ENCODE data around the gene SMARCC1.

The SMARCC1 gene

DNA sequence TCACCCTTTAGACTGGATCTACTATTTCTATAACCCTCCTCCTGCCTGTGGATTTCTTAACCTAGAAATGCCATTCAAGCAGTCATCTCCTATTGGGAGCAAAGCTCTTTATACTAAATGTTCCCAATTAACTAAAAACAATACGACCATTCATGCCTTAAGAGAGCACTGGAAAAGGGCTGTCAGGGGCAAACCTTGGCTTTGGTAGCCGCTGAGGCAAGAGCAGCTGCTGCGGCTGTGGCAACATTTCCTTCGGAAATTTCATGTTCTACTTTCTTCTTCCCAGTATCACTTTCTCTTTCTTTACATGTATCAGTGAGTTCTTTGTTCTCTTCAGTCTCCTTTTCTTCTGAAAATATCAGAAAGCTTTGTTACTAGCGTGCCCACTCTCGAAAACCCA is 146.7 kb downstream of the SMARCC1 start:
- no peak for DNase-seq (ENCODE audit: low read depth in 2 of 2)

DNA sequence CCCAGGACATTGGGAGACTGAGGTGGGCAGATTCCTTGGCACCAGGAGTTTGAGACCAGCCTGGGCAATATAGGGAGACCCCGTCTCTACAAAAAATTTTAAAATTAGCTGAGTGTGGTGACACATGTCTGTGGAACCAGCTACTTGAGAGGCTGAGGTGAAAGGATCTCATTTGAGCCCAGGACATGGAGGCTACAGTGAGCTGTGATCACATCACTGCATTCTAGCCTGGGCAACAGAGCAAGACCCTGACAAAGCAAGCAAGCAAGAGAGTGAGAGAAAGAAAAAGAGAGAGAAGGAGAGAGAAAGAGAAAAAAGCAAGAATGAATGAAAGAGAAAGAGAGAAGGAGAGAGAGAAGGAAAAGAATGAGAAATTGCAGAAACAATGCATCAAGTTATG is 150.9 kb downstream of the SMARCC1 start:
- no peak for DNase-seq (ENCODE audit: low read depth in 2 of 2)

DNA sequence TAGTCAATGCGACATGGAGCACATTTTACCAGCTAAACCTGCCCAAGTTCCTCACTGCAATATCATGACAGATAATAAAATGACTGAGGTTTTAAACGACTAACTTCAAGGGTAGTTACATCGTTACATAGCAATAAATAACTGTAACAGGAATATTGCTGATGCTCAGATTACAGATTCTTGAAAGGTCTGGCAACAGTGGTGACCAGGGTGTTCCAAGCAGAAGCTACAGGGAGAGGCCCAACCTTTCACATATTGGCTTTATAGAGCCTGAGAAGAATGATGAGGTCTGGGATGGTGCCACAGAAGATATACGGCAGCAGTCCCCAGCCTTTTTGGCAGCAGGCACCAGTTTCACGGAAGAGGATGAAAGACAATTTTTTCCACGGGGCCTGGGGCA is 151.9 kb downstream of the SMARCC1 start:
- DNase-seq (ENCODE audit: low read depth in 2 of 2): no peak

DNA sequence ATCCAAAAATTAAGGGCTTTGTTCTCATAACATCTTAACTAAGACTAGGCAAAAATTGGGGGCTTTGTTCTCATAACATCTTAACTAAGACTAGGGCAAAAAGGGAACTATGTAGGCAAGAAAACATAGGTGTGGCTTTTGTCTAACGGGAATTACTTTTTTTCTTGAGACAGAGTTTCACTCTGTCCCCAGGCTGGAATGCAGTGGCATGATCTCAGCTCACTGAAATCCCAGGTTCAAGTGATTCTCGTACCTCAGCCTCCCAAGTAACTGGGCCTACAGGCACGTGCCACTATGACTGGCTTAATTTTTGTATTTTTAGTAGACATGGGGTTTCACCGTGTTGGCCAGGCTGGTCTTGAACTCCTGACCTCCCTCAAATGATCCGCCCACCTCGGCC is 153.3 kb downstream of the SMARCC1 start:
- DNase-seq (ENCODE audit: low read depth in 2 of 2): no peak

DNA sequence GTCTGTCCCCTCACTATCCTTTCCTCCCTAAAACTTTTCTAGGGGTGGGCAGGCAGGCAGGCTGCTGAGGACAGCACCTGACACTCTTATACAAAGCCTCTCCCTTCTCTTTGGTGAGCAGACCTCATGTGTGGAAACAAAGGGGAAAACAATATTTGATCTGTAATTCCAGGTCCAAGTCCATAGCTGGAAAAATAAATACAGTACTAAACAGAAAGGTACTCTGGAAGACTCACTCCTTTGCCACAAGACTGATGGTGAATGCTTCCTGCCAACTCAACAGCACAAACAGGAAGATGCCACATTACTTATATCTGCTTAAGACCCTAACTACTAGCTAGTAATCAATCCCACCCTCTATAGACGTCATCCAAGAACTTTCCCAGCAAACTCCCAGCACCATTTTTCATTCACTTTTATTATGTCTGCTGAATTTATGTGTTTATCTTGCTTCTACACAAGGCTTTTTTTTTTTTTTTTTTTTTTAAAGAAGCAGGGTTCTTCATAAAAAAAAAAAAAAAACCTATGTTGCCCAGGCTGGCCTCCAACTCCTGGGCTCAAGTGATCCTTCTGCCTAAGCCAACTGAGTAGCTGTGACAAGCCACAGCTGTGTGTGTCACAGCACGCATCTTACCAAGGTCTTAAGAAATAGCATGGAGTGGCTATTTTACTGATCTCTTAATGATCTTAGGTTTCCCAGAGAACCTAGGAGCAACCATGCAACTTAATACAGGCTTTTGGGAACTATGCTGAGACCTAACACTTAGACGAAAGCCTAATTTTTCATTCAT is 158.8 kb downstream of the SMARCC1 start:
- DNase-seq (ENCODE audit: low read depth in 2 of 2): no peak

DNA sequence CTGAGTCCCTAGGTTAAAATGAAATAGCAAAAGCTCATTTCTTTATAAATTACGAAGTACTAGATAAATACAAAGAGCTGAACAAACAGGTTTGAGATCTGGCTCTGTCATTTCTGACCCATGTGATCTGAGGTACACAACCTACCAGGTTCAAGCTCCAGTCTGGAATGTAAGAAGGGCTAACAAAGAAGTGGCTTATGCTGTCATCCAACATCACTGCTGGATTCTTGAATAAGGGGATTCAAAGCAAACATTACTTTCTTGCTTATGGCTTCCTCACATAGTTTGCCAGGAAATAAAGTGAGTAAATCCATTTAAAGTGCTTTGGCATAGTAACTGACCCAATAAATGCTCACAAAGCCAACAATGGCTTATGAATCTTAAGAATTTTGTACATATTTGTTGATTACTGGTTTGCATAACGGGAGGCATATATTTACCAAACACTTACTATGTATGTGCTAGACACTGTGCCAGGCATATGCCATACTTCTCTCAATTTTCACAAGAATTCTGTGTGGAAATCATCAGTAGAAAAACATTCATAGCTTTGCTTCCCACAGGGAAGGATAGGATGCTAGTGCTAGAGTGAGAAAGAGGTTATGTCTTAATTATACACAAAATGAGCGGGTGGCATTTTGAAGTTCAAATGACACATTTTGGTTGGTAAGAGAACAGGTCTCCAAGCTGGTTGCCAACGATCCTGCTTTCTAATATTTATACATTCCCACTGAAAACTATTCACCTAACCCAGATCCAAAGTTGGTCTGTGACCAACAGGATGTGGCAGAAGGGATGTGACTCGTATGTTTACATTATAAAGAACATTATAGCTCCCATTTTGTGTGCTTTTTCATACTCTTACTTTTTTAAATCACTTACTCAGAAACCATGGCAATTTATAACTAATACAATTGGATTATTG is 164.3 kb downstream of the SMARCC1 start:
- no peak for DNase-seq (ENCODE audit: low read depth in 2 of 2)

DNA sequence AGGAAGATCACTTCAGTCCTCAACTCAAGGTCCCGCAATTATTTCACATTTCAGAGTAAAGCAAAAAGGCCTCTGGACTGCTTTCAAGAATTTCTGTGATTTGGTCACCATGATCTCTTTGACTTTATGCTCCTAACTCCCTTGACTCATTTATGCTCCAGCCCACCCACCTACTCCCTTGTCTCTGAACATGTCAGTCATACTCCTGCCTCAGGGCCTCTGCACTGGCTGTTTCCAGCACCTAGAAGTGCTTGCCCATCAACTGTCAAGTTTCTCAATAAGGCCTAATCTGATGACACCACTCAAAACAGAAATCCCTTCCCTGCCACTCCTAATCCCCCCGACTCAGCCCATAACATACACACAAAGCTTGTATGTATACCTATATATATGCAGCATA is 166.9 kb downstream of the SMARCC1 start:
- no peak for DNase-seq (ENCODE audit: low read depth in 2 of 2)

DNA sequence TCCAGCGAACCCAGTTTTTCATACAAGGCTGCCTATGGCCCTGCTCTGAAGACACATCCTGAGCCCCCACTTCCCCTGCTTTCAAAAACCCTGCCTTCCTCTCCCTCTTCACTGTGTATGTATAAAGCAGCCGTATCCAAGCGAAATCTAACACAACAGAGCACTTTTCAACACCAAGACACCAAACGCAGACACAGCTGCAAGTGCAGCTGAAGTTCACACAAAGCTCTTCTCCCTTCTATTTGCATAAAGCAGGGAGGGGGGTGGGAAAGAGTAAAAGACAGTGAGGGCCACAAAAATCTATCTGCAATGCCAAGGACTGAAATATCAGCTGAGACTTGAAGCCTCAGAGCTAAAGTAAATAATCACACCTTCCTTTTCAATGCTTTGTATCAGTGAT is 168.0 kb downstream of the SMARCC1 start:
- no peak for DNase-seq (ENCODE audit: low read depth in 2 of 2)

DNA sequence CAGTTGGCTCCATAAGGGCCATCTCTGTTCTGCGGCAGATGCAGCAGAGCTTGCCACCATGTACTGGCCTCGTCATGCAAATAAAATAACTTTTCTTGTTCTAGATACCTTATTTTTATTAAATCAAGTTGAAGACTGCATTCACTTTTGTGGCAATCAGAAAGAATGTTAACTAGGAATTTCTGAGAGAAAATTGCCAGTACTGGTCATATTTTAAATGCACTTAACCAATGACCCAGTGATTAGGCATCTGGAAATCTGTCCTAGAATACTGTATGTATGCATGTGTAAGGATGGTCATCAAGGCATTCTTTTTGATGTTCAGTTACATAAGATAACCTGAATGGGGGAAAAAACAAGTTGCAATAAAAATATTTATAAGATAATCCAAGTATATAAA is 168.8 kb downstream of the SMARCC1 start:
- DNase-seq (ENCODE audit: low read depth in 2 of 2): no peak

DNA sequence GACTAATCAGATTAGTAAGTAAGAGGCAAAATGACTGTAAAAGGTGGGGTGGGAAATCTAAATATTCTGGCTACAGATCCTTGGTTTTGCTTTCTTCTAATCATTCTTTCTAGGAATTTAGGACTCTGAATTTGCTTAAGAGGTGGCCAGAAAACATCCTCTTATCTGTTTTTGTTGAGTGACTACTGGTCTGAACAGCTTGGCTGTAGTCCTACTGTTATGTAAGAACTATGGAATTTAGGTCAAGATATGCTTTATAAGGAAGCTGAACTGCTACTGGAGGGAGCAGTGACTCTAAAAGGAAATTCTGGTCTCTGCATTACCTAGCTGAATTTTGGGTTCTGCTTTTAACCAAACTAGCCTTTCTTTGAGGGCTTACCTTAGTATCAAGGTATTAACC is 169.5 kb downstream of the SMARCC1 start:
- DNase-seq (ENCODE audit: low read depth in 2 of 2): no peak

DNA sequence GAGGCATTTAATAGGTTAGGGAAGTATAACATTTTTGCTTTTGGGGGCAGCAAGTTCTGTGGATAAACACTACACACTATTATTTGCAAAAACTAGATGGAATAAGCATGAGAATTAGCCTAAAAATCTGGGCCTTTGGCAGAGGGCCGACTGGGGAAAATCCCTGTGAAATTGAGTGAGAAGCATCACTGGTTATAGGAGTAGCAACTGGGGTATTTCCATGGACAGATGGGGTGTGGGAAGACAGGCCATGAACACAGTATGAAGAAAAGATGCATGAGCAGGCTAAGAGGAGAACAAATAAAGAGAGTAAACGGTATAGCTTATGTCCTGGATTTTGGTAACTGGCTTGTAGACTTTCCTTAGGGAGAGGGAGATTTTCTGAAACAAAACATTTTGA is 170.1 kb downstream of the SMARCC1 start:
- no peak for DNase-seq (ENCODE audit: low read depth in 2 of 2)

DNA sequence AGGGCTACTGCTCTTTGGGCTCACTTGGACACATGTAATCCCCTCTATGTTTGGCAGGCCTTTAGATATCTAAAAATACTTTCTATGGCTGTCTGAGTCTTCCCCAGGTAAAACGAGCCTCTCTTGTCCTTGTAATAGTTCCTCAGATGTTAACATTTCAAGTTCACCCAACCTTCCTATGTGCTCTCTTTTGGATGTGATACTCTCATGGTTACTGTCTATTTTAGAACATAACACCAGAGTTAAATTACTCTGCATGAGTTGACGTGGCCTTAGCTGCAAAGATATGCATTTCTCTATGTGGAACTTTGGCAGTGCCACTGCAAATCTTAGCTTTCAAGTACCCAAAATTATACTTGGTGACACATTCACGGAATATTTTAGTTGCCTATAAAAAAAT is 171.1 kb downstream of the SMARCC1 start:
- no peak for DNase-seq (ENCODE audit: low read depth in 2 of 2)

DNA sequence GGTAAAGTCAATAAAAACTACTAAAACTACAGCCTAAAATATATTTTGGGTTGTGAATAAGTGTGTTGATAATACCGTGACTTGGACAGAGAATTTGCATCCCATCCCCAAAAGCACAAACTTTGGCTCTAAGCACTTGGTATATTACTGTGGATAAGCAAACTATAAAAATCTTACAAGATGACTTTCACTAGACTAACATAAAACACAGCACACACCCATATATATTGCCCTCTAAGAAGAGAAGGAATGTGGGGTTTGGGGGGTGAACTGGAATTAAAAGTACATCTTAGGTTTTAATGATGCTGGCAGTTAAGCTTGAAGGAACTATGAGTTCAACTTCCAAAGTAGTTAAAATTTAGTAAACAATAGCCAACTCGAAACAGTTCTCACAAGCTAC is 174.4 kb downstream of the SMARCC1 start:
- DNase-seq (ENCODE audit: low read depth in 2 of 2): no peak

DNA sequence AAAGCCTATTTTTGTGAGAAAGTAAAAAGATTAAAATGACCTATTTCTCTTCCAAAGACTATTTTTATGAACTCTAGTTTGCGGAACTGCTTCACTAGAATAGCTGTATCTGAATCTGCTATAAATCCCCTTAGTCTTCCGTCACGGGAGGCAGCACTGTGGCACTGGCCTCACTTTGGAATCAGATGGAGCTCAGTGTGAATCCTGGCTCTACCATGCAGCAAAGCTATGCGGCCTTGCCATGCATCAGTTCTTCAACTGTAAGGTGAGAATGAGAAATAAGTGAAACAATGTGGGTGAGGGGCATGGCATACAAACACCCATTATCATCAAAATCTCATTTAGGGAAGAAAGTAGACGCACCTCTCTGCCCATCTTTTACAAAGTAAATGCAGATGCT is 175.5 kb downstream of the SMARCC1 start:
- DNase-seq (ENCODE audit: low read depth in 2 of 2): no peak

DNA sequence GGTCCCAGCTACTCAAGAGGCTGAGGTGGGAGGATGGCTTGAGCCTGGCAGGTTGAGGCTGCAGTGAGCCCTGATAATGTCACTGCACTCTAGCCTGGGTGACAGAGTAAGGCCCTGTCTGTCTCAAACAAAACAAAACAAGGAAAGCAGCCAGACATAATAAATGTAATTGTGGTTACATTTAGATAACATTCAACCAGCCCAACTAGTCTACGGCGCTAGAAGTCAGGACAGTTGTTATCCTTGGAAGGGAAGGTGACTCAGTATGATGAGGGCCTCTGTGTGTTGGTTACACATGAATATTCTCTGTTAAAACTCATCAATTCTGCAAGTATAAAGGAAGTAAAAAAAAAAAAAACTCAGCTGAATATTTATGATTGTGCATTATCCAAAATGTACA is 176.0 kb downstream of the SMARCC1 start:
- no peak for DNase-seq (ENCODE audit: low read depth in 2 of 2)

DNA sequence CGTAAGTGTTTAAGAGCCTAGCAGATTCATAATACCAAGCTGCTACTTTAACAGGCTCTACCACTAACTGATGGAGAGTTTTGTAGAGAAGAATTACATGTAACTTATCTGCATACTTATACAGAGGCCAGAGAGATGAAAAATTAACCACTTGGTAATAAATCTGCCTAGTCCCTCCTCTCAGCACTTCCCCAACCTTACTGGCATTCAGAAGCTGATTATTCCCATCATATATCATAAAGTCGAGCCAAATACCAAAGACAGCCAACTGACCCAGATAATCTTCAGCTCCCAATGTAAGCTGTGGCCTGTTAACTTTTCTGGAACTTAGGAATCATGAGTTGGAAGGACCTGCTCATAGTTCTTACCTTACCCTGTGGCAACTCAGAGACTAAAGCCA is 177.5 kb downstream of the SMARCC1 start:
- no peak for DNase-seq (ENCODE audit: low read depth in 2 of 2)

DNA sequence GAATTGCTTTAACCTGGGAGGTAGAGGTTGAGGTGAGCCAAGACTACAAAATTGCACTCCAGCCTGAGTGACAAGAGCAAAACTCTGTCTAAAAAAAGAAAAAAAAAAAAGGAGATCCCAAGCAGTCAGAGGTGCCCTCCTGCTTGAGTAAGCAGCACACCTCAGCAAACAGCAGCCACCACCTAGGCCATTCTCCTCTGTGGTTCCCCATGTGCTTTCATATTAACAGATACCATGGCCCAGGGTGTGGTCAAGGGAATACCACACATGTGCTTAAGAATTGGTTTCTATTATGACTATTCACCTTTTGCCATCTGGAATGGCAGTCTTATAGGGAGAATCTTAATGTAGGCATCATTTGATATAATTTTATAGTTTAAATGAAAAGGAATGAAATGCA is 178.4 kb downstream of the SMARCC1 start:
- DNase-seq (ENCODE audit: low read depth in 2 of 2): no peak

DNA sequence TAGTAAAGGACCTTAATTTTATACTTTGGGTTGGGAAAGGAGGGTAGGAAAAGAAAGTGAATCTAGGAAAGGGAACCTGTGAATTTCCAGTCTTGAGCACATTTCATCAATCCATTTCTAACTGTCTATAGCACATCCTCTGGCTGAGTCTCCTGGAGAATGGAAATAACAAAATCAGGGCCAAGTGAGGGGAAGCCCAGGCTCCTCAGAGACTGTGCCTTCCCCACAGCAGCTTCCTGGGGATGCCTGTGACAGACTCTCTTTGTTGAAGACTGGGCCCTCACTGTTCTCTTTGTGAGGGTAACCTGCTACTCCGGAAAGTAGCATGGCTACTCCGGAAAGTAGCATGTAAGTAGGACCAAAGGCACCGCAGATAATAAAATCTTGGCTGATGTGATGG is 180.4 kb downstream of the SMARCC1 start:
- DNase-seq (ENCODE audit: low read depth in 2 of 2): no peak

DNA sequence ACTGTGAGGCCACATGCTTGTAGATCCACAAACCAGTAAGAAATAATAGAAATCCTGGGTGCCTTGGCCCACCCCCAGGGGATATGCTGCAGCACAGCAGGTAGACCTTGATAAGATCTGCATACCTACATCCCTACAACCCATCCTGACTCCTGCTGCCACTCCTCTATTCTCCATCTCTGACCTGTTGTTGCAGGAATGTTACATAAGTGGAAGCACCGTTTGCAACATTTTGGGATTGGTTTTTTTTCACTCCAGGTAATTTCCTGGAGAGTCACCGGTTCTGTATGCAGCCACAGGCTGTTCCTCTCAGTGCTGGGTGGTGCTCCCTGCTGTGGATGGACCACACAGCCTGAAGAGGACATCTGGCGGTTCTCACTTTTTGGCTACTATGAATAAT is 186.9 kb downstream of the SMARCC1 start:
- no peak for DNase-seq (ENCODE audit: low read depth in 2 of 2)

DNA sequence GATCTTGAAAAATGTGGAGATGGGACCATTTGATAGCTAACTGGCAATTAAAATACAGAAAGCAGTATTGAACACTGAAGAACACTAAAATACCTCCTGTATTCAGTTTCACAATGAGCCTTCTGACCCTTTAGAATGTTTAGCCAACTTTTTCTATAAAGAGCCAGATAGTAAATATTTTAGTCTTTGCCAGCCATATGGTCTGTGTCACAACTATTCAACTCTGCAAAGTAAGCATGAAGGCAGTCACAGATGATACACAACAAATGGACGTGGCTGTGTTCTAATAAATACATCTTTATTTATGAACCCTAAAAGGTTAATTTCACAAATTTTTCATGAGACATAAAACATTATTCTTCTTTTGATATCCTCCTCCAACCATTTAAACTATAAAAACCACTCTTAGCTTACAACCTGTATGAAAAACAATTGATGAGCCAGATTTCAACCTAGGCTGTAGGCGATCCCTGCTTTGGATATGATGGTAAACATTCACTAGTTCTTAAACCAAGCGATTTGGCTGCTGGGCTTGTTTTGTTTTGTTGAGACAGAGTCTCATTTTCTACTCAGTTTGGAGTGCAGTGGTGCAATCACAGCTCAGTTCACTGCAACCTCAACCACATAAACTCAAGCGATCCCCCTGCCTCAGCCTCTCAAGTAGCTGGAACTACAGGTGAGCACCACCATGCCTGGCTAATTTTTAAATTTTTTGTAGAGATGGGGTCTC is 189.5 kb downstream of the SMARCC1 start:
- DNase-seq (ENCODE audit: low read depth in 2 of 2): no peak

DNA sequence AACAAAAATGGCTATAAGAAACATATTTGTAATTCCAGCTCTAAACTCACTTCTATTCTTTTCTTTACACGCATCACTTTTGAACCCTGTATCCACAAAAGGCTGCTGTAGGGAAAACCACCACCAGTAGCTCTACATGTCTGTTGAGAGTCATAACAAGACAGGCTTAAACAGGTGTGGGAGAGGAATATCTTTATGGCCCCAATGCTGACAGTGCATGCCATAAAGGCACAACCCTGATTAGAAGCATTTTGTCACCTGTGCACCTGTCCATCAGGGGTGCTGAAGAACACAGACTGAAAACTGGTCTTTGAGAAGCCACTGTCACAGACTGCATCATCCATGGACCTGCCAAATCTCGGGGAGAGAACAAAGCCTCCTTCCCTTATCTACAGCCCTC is 191.5 kb downstream of the SMARCC1 start:
- no peak for DNase-seq (ENCODE audit: low read depth in 2 of 2)

DNA sequence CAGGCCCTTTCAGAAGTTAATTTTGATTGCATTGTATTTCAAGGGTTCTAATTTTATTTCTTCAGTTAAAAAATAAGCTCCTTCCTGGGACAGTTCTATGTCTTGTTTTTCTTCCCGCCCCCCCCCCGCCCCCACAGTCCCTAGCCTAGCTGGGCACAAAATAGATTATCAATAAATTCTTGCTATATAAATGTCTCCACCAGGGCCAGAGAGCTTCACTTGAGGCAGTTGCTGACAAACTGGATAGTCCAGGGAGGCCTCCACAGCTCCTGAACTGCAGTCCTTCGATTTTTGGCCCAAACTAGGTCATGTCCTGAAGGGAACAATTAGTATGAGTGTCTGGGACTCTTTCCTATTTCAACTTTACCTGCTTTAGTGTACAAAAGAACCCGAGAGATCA is 193.1 kb downstream of the SMARCC1 start:
- DNase-seq (ENCODE audit: low read depth in 2 of 2): no peak

DNA sequence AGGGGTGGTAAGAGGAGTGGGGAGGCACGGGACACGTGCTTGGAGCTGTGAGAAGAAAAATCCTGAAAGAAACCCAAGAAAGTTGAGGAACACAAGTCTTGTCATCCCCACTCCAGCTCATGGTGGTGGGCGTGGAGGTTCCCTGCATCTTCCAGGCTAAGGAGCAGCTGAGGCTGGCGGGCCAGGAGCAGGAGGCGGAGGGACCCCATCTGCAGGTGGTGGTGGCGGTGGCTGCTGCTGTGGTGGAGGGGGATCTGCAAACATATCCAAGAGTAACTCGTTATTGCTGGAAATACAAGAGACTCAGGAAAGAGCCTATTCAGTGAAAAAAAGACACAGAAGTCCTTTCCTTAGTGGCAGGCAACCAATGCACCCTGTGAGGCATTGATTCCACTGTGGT is 193.6 kb downstream of the SMARCC1 start:
- no peak for DNase-seq (ENCODE audit: low read depth in 2 of 2)
